Right lobe of liver (tissue), 6 donors: ENCODE measurements around the gene RXFP3. TPM values are rescaled to one million over a fixed set of nuclear protein-coding genes. Genes with fewer than 3 reads are reported as not detected.

Experiments
- ATAC-seq, 4 donors: fragments of 200-7000 bp; cut with Tn5 transposase; one replicate each; pipeline ENCODE4 v1.9.1; 2020; ENCODE audit warnings: mild to moderate bottlenecking in 4 of 4, moderate library complexity in 4 of 4
- DNase-seq, 3 donors: peaks; one replicate each; pipeline ENCODE4 v3.0.0-alpha.2; 2020
- H3K27ac ChIP-seq, 3 donors: fragments of 200-600 bp; one replicate each; pipeline ENCODE4 v1.8.0; 2022
- H3K27me3 ChIP-seq, 2 donors: fragments of 200-600 bp; one replicate each; pipeline ENCODE4 v1.8.0; 2022
- H3K36me3 ChIP-seq, 4 donors: fragments of 200-600 bp; sonication (generic) in 1 of 4; one replicate each; pipeline versions ENCODE4 v1.5.1 to v1.8.0; 2017 to 2022; ENCODE audit warnings: control low read depth in 1 of 4
- H3K4me1 ChIP-seq, 4 donors: fragments of 200-600 bp; sonication (generic) in 1 of 4; one replicate each; pipeline versions ENCODE4 v1.5.1 to v1.8.0; 2017 to 2022; ENCODE audit warnings: control low read depth in 1 of 4
- H3K4me3 ChIP-seq, 3 donors: fragments of 200-600 bp; one replicate each; pipeline ENCODE4 v1.8.0; 2022
- H3K9me3 ChIP-seq, 4 donors: fragments of 200-600 bp; sonication (generic) in 1 of 4; one replicate each; pipeline versions ENCODE4 v1.5.1 to v1.8.0; 2017 to 2022; ENCODE audit warnings: control low read depth in 1 of 4
- CTCF ChIP-seq, 4 donors: fragments of 200-600 bp in 3 of 4; fragments of 450-650 bp in 1 of 4; IDR thresholded peaks; one replicate each; pipeline versions ENCODE4 v1.5.1 to v1.8.0; 2016 to 2022; ENCODE audit warnings: antibody characterized with exemption in 4 of 4, mild to moderate bottlenecking in 2 of 4
- POLR2A ChIP-seq: fragments of 450-650 bp; IDR thresholded peaks from one replicate; pipeline ENCODE4 v1.6.1; 2017; ENCODE audit warnings: antibody characterized with exemption, mild to moderate bottlenecking
- WGBS: methylation state at CpG from one replicate; pipeline ENCODE4 v1.1.6; 2018; ENCODE audit warnings: low coverage, low lambda C conversion rate; ENCODE audit not compliant: insufficient coverage; ENCODE audit errors: missing lambda C conversion rate; 5-methylcytosine and 5-hydroxymethylcytosine counted together
- intact Hi-C, 2 donors: fragments of 100-400 bp; cut with DNase I; formaldehyde crosslinking; loops; one replicate each; pipeline versions ENCODE4 v1.11.2 to v1.14.1; 2022
- total RNA-seq, 6 experiments: library from RNA; depleted of rRNA in 2 of 6; stranded (reverse); fragments of >200 nt in 2 of 6; fragmentation: NEBNext Ultra II Directional in 3 of 6; extraction: Animal tissue kit (Norgen Biotek cat#: 25700) in 3 of 6; gene quantifications; one replicate each; pipeline versions ENCODE4 v1.1.0 to v1.2.4, GENCODE V29; 2016 to 2023
- donor health status: DM: no; HTN: yes; CAD: no.
- donor health status: DM: no; HTN: no; CAD: no.
- donor health status: DM: no; HTN: no; CAD: no.
- donor health status: DM: no; HTN: yes; CAD: no.
- donor health status: DM: no; HTN: yes; CAD: no.

The RXFP3 gene
- total RNA-seq, 6 experiments from 2014 or later, result not detected

- no peak overlapping the region for H3K4me3 ChIP-seq
- intact Hi-C loops, result no loop called here
- WGBS, result 68% methylated on average over 2 of the region's 2 CpGs
- no peaks in the 10 kb centered on the region for H3K9me3 ChIP-seq
- H3K27me3 ChIP-seq, result no peaks in the 10 kb centered on the region
- DNase-seq, result no peak
- TF ChIP-seq POLR2A (no peak), CTCF (IDR thresholded peaks at IDR 0.05) (no peak)
- no peak overlapping the region for H3K27ac ChIP-seq
- H3K4me1 ChIP-seq, result no peaks in the 10 kb centered on the region
- H3K36me3 ChIP-seq, result no peaks in the 10 kb centered on the region
- no peak for ATAC-seq
Measured at GRCh38 chr5:33958176-33958575, 22.0 kb downstream of the RXFP3 start.

- Histone ChIP-seq H3K9me3 (no peaks in the 10 kb centered on the region), H3K27me3 (no peaks in the 10 kb centered on the region), H3K4me1 (no peaks in the 10 kb centered on the region), H3K27ac (no peak overlapping the region), H3K4me3 (no peak overlapping the region), H3K36me3 (no peaks in the 10 kb centered on the region)
- WGBS, result 63% methylated on average over 2 of the region's 2 CpGs
- no peak for ATAC-seq
- DNase-seq, result no peak
- TF ChIP-seq POLR2A (no peak), CTCF (IDR thresholded peaks at IDR 0.05) (no peak)
- intact Hi-C loops, result no loop called here
Measured at GRCh38 chr5:33964132-33964700, 28.0 kb downstream of the RXFP3 start.

- Histone ChIP-seq H3K27ac (no peak overlapping the region), H3K36me3 (no peaks in the 10 kb centered on the region), H3K4me1 (no peaks in the 10 kb centered on the region), H3K27me3 (no peaks in the 10 kb centered on the region), H3K9me3 (no peaks in the 10 kb centered on the region), H3K4me3 (no peak overlapping the region)
- ATAC-seq, result no peak
- intact Hi-C loops, result no loop called here
- TF ChIP-seq POLR2A, result no peak
- no peak for TF ChIP-seq CTCF (IDR thresholded peaks at IDR 0.05)
- DNase-seq, result no peak
- 75% methylated on average over 2 of the region's 2 CpGs for WGBS
Measured at GRCh38 chr5:33966805-33967204, 30.6 kb downstream of the RXFP3 start.

GRCh38 chr5:33968211-33969005 lies 32.2 kb downstream of the RXFP3 start:
- no peak for TF ChIP-seq POLR2A
- TF ChIP-seq CTCF (IDR thresholded peaks at IDR 0.05), result no peak
- Histone ChIP-seq H3K27me3 (no peaks in the 10 kb centered on the region), H3K4me3 (no peak overlapping the region), H3K27ac (no peak overlapping the region), H3K4me1 (no peaks in the 10 kb centered on the region), H3K9me3 (no peaks in the 10 kb centered on the region), H3K36me3 (no peaks in the 10 kb centered on the region)
- DNase-seq, result no peak
- 50% methylated on average over 3 of the region's 3 CpGs for WGBS
- intact Hi-C loops, result no loop called here
- no peak for ATAC-seq
